Posterior vena cava (tissue), 2 donors: ENCODE data around the gene CCR6. TPM values are rescaled to one million over a fixed set of nuclear protein-coding genes. Genes with fewer than 3 reads are reported as not detected.

Experiments
- total RNA-seq, 2 donors: library from RNA; stranded (reverse); fragmentation: NEBNext Ultra II Directional; extraction: Animal tissue kit (Norgen Biotek cat#: 25700); gene quantifications; one replicate each; pipeline ENCODE4 v1.2.1, GENCODE V29; 2021
- donor health status: DM: yes; HTN: yes; CAD: no.
- donor health status: DM: yes; HTN: yes; CAD: no.

CCR6 gene
- total RNA-seq, 2 donors from 2014 or later, result not detected

Other genes starting within 250 kb of the CCR6 start
- 10 to 100 TPM; 18.3 to 45.4 TPM for gene RNASET2, start 166.5 kb upstream of the CCR6 start, total RNA-seq
- 1 to 10 TPM; 7.9 to 8.7 TPM for gene CEP43, start 123.7 kb upstream of the CCR6 start, total RNA-seq
- not detected for gene GPR31, start 34.9 kb downstream of the CCR6 start, total RNA-seq
- not detected for gene UNC93A, start 168.2 kb downstream of the CCR6 start, total RNA-seq
- not detected for gene TTLL2, start 202.0 kb downstream of the CCR6 start, total RNA-seq